Measurements from ENCODE around the gene QARS1. TPM values are rescaled to one million over a fixed set of nuclear protein-coding genes. Genes with fewer than 3 reads are reported as not detected.

QARS1 gene
- total and polyA plus RNA-seq, 2 of the 13 experiments (the other 11 are each of a cell fraction or from before 2014, with no cell fraction given), result 307 to 327 TPM

DNA sequence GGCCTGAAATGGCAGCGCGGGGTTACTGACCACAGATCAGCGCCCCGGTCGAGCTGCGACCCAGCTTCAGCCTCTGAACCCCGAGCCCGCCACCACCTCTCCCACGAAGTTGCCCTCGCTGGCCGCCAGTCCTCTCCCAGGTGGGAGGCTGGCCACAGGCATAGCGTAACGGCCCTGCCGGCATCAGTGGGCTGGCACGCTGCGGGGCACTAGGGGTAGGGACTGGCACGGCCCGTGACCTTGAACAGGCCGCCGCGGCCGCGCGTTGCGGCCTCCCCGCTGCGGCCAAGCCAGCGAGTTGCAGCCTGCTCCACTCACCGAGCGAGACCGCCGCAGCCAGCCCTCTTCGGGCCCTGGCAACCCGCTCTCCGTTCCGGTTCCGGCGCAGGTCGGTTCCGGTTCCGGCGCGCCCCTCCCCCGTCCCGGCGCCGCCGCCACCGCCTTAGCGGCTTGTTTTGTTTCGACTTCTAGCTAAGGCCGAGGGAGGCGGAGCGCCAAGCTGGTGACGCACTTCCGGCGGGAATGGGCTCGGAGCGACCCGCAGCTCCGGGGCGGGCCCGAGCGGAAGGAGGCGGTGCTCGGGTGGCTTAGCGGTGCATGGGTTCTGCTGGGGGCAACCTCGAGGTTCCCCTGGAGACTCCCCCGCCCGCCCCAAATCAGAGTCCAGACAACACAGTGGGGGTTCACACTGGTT is 16.0 kb upstream of the QARS1 start, which contains the start of gene USP19 (continued):
- TF ChIP-seq THAP8 (CRISPR knock-in tag; IDR thresholded peaks at IDR 0.05; ENCODE audit: borderline replicate concordance) (peak; percentile 32; the same call in 1 of the 2 replicates), TCF7 (IDR thresholded peaks at IDR 0.05; ENCODE audit: low read depth) (no peak), SETDB1 (CRISPR knock-in tag; IDR thresholded peaks at IDR 0.05; ENCODE audit: borderline replicate concordance) (no peak), ZNF557 (CRISPR knock-in tag; IDR thresholded peaks at IDR 0.05) (no peak), MEF2D (CRISPR knock-in tag; IDR thresholded peaks at IDR 0.05) (no peak; the same call in 1 of the 2 replicates), PRDM15 (CRISPR knock-in tag; IDR thresholded peaks at IDR 0.05) (peak; percentile 63; the same call in 1 of the 2 replicates), ZNF605 (CRISPR knock-in tag; IDR thresholded peaks at IDR 0.05) (peak; percentile 24; the same call in 1 of the 2 replicates), ZSCAN22 (CRISPR knock-in tag; IDR thresholded peaks at IDR 0.05) (no peak), TARDBP (CRISPR knock-in tag; IDR thresholded peaks at IDR 0.05) (peak; percentile 58; the same call in 1 of the 2 replicates), YEATS4 (CRISPR knock-in tag; IDR thresholded peaks at IDR 0.05; ENCODE audit: borderline replicate concordance) (peak; percentile 85; the same call in 1 of the 2 replicates), ZSCAN5A (CRISPR knock-in tag; IDR thresholded peaks at IDR 0.05; ENCODE audit: borderline replicate concordance) (peak; percentile 56; the same call in 1 of the 2 replicates), KDM3A (CRISPR knock-in tag; IDR thresholded peaks at IDR 0.05; ENCODE audit: low read depth) (peak; percentile 76; the same call in 1 of the 2 replicates), ZNF136 (CRISPR knock-in tag; IDR thresholded peaks at IDR 0.05; ENCODE audit: low read depth) (0 out of 2 replicates have a peak, but pooled peaks have one; percentile 28), SAFB2 (CRISPR knock-in tag; IDR thresholded peaks at IDR 0.05; ENCODE audit: borderline replicate concordance, low read depth) (no peak), ELF4 (CRISPR knock-in tag; IDR thresholded peaks at IDR 0.05; ENCODE audit: borderline replicate concordance) (peak; percentile 61; the same call in 1 of the 2 replicates), PREB (CRISPR knock-in tag; IDR thresholded peaks at IDR 0.05) (no peak)
- TF ChIP-seq, protein P1, sequence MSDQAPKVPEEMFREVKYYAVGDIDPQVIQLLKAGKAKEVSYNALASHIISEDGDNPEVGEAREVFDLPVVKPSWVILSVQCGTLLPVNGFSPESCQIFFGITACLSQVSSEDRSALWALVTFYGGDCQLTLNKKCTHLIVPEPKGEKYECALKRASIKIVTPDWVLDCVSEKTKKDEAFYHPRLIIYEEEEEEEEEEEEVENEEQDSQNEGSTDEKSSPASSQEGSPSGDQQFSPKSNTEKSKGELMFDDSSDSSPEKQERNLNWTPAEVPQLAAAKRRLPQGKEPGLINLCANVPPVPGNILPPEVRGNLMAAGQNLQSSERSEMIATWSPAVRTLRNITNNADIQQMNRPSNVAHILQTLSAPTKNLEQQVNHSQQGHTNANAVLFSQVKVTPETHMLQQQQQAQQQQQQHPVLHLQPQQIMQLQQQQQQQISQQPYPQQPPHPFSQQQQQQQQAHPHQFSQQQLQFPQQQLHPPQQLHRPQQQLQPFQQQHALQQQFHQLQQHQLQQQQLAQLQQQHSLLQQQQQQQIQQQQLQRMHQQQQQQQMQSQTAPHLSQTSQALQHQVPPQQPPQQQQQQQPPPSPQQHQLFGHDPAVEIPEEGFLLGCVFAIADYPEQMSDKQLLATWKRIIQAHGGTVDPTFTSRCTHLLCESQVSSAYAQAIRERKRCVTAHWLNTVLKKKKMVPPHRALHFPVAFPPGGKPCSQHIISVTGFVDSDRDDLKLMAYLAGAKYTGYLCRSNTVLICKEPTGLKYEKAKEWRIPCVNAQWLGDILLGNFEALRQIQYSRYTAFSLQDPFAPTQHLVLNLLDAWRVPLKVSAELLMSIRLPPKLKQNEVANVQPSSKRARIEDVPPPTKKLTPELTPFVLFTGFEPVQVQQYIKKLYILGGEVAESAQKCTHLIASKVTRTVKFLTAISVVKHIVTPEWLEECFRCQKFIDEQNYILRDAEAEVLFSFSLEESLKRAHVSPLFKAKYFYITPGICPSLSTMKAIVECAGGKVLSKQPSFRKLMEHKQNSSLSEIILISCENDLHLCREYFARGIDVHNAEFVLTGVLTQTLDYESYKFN (CRISPR knock-in tag; conservative IDR thresholded peaks at IDR 0.05), result peak; percentile 60
